UCSD-AML1 (cell line): ENCODE results near the gene PLPP7.

Experiments
- DNase-seq: peaks from one replicate; lab custom pipeline; 2025; ENCODE audit not compliant: unreplicated experiment; lab: John Stamatoyannopoulos, UW

Gene PLPP7

GRCh38 chr9:131280660-131281059, 8.9 kb upstream of the PLPP7 start:
- DNase-seq: no peak

- no peak for DNase-seq
Measured at GRCh38 chr9:131281119-131281965, 8.2 kb upstream of the PLPP7 start.

GRCh38 chr9:131282175-131282574, 7.3 kb upstream of the PLPP7 start:
- no peak for DNase-seq

GRCh38 chr9:131282688-131283422, 6.7 kb upstream of the PLPP7 start:
- no peak for DNase-seq

- DNase-seq: no peak
Measured at GRCh38 chr9:131284856-131285255, 4.7 kb upstream of the PLPP7 start.

GRCh38 chr9:131287359-131287758, 2.2 kb upstream of the PLPP7 start:
- DNase-seq: no peak

- DNase-seq: no peak
Measured at GRCh38 chr9:131288217-131288616, 1.3 kb upstream of the PLPP7 start.

GRCh38 chr9:131290036-131290766, 678 bp downstream of the PLPP7 start:
- no peak for DNase-seq

- DNase-seq: no peak
Measured at GRCh38 chr9:131290767-131291370, 1.3 kb downstream of the PLPP7 start.

GRCh38 chr9:131291795-131292315, 2.3 kb downstream of the PLPP7 start:
- no peak for DNase-seq

GRCh38 chr9:131292937-131293336, 3.4 kb downstream of the PLPP7 start:
- no peak for DNase-seq

- no peak for DNase-seq
Measured at GRCh38 chr9:131296460-131296859, 6.9 kb downstream of the PLPP7 start.

- DNase-seq: no peak
Measured at GRCh38 chr9:131296906-131297500, 7.5 kb downstream of the PLPP7 start.

GRCh38 chr9:131297903-131298302, 8.4 kb downstream of the PLPP7 start:
- DNase-seq: no peak

GRCh38 chr9:131298341-131298740, 8.8 kb downstream of the PLPP7 start:
- no peak for DNase-seq

GRCh38 chr9:131298816-131299215, 9.3 kb downstream of the PLPP7 start:
- DNase-seq: no peak

- no peak for DNase-seq
Measured at GRCh38 chr9:131299346-131299960, 9.9 kb downstream of the PLPP7 start.

- no peak for DNase-seq
Measured at GRCh38 chr9:131299961-131300347, 10.4 kb downstream of the PLPP7 start.

- no peak for DNase-seq
Measured at GRCh38 chr9:131300444-131300843, 10.9 kb downstream of the PLPP7 start.
